HCT116 (cell line): ENCODE data around the gene EBLN2. TPM values are rescaled to one million over a fixed set of nuclear protein-coding genes. Genes with fewer than 3 reads are reported as not detected.

ENCODE experiments used
- ATAC-seq: fragments of 200-7000 bp; cut with Tn5 transposase; 2 replicates; pipeline ENCODE4 v1.9.1; 2020; ENCODE audit warnings: mild to moderate bottlenecking, moderate library complexity
- BruUV-seq: library from RNA; stranded (reverse); fragments of 400-500 nt; replicated peaks from 2 replicates; lab custom pipeline; 2021; lab: Mats Ljungman, UMichigan
- CTCF ChIA-PET: fragments of 300-600 bp; sonication (Branson Sonifier 250); formaldehyde crosslinking; loops from one replicate; lab custom pipeline; 2021; ENCODE audit warnings: antibody characterized with exemption; lab: Charles Lee
- POLR2A ChIA-PET: fragments of 300-600, 350-600 bp; sonication (Branson Sonifier 250); formaldehyde crosslinking; loops from one replicate; lab custom pipeline; 2021; ENCODE audit warnings: antibody characterized with exemption; lab: Charles Lee
- RAD21 ChIA-PET, 2 experiments: fragments of 300-600 bp; sonication (Branson Sonifier 250); formaldehyde crosslinking; loops; one replicate each; lab custom pipeline; 2023; ENCODE audit warnings: low total read pairs in 2 of 2; ENCODE audit not compliant: uncharacterized antibody in 2 of 2, unreplicated experiment in 2 of 2, low non-redundant PET in 1 of 2; lab: Charles Lee
- DNase-seq: peaks from one replicate; pipeline ENCODE4 v3.0.0-alpha.2; 2010; ENCODE audit warnings: low read depth, low spot score
- H2AFZ ChIP-seq: fragments of 200-600 bp; shearing (Covaris generic), sonication (generic); 2 replicates; pipeline ENCODE4 v1.6.1; 2017; ENCODE audit warnings: low read depth, mixed run types, mixed read lengths, antibody characterized with exemption, low read length; ENCODE audit not compliant: poor library complexity, severe bottlenecking
- H3K27ac ChIP-seq: 2 replicates; pipeline ENCODE4 v1.5.1; 2012; ENCODE audit warnings: low read depth, low read length
- H3K27me3 ChIP-seq: fragments of 200-600 bp; sonication (generic); 2 replicates; pipeline ENCODE4 v1.6.1; 2016; ENCODE audit warnings: mixed run types, low read length, mixed read lengths; ENCODE audit not compliant: insufficient read depth
- H3K36me3 ChIP-seq, 2 experiments: fragments of 200-500 bp in 1 of 2; fragments of 200-600 bp in 1 of 2; sonication (Bioruptor generic) in 1 of 2; sonication (generic) in 1 of 2; 2 replicates each; pipeline versions ENCODE4 v1.5.1 to v1.6.1; 2014 to 2016; ENCODE audit warnings: low read length in 2 of 2, inconsistent platforms in 1 of 2, mixed read lengths in 1 of 2, mixed run types in 1 of 2; ENCODE audit not compliant: insufficient read depth in 2 of 2, control insufficient read depth in 1 of 2
- H3K4me1 ChIP-seq, 2 experiments: fragments of 200-600 bp in 1 of 2; sonication (generic) in 1 of 2; 2 replicates each; pipeline versions ENCODE4 v1.5.1 to v1.6.1; 2012 to 2017; ENCODE audit warnings: low read length in 2 of 2, inconsistent platforms in 1 of 2, mild to moderate bottlenecking in 1 of 2, mixed read lengths in 1 of 2, mixed run types in 1 of 2, moderate library complexity in 1 of 2; ENCODE audit not compliant: insufficient read depth in 2 of 2, control insufficient read depth in 1 of 2
- H3K4me2 ChIP-seq: fragments of 200-600 bp; sonication (generic); 2 replicates; pipeline ENCODE4 v1.6.1; 2017; ENCODE audit warnings: mixed run types, low read length, mixed read lengths
- H3K4me3 ChIP-seq, 2 experiments: fragments of 200-600 bp in 1 of 2; sonication (generic) in 1 of 2; replicated peaks in 1 of 2; 2 replicates each; pipeline ENCODE4 v1.5.1; 2011 to 2016; ENCODE audit warnings: low read length in 2 of 2, control low read depth in 1 of 2, low read depth in 1 of 2, mild to moderate bottlenecking in 1 of 2, mixed read lengths in 1 of 2, mixed run types in 1 of 2
- H3K79me2 ChIP-seq: fragments of 200-600 bp; sonication (generic); 2 replicates; pipeline ENCODE4 v1.6.1; 2017; ENCODE audit warnings: mild to moderate bottlenecking, mixed run types, low read length, moderate library complexity, mixed read lengths; ENCODE audit not compliant: insufficient read depth
- H3K9ac ChIP-seq: fragments of 200-600 bp; sonication (generic); 2 replicates; pipeline ENCODE4 v1.6.1; 2016; ENCODE audit warnings: low read length, mixed read lengths
- H3K9me2 ChIP-seq: fragments of 200-600 bp; sonication (generic), shearing (Covaris generic); 2 replicates; pipeline ENCODE4 v1.6.1; 2017; ENCODE audit warnings: mixed run types, mild to moderate bottlenecking, moderate library complexity; ENCODE audit not compliant: insufficient read depth
- H3K9me3 ChIP-seq, 2 experiments: fragments of 200-500 bp in 1 of 2; fragments of 200-600 bp in 1 of 2; sonication (Bioruptor generic) in 1 of 2; sonication (generic) in 1 of 2; 2 replicates each; pipeline ENCODE4 v1.6.1; 2014 to 2017; ENCODE audit warnings: low read length in 2 of 2, mixed read lengths in 2 of 2, inconsistent platforms in 1 of 2, low read depth in 1 of 2, mild to moderate bottlenecking in 1 of 2, mixed run types in 1 of 2, moderate library complexity in 1 of 2; ENCODE audit not compliant: control insufficient read depth in 1 of 2, insufficient read depth in 1 of 2
- H4K20me1 ChIP-seq: fragments of 200-600 bp; sonication (generic), shearing (Covaris generic); 2 replicates; pipeline ENCODE4 v1.6.1; 2017; ENCODE audit warnings: mixed run types, mild to moderate bottlenecking, moderate library complexity; ENCODE audit not compliant: insufficient read depth
- CEBPB ChIP-seq: IDR thresholded peaks from 2 replicates; pipeline ENCODE4 v1.6.1; 2012; ENCODE audit warnings: low read depth
- EGR1 ChIP-seq: IDR thresholded peaks from 2 replicates; pipeline ENCODE4 v1.6.1; 2012; ENCODE audit warnings: low read depth
- JUND ChIP-seq: IDR thresholded peaks from 2 replicates; pipeline ENCODE4 v1.6.1; 2012
- RAD21 ChIP-seq: IDR thresholded peaks from 2 replicates; pipeline ENCODE4 v1.6.1; 2012; ENCODE audit warnings: low read depth, mild to moderate bottlenecking
- ZFX ChIP-seq: fragments of 450-650 bp; IDR thresholded peaks from 2 replicates; pipeline ENCODE4 v1.6.1; 2017
- ZNF274 ChIP-seq: fragments of 200-500 bp; sonication (Bioruptor generic); IDR thresholded peaks from 2 replicates; pipeline ENCODE4 v1.6.1; 2014; ENCODE audit warnings: mild to moderate bottlenecking, low read depth, low read length, inconsistent platforms
- intact Hi-C: fragments of 100-400 bp; cut with micrococcal nuclease; formaldehyde crosslinking; loops from 2 replicates; pipeline ENCODE4 v1.10.0; 2022
- total RNA-seq: library from RNA; stranded (reverse); gene quantifications from one replicate; pipeline ENCODE4 v1.2.1, GENCODE V29; 2021; ENCODE audit not compliant: unreplicated experiment
- TF ChIP-seq, protein P1 (sequence below): IDR thresholded peaks from 2 replicates; pipeline ENCODE4 v1.6.1; 2012
- TF ChIP-seq, protein P2 (sequence below): IDR thresholded peaks from 2 replicates; pipeline ENCODE4 v1.6.1; 2012; ENCODE audit warnings: low read depth
- TF ChIP-seq, protein P3 (sequence below), 3 experiments: fragments of 200-600 bp in 1 of 3; sonication (generic) in 1 of 3; IDR thresholded peaks in 2 of 3; conservative IDR thresholded peaks in 1 of 3; 2 replicates each; pipeline ENCODE4 v1.5.1; 2012 to 2017; ENCODE audit warnings: low read depth in 2 of 3, low read length in 2 of 3, antibody characterized with exemption in 1 of 3, borderline replicate concordance in 1 of 3, control low read depth in 1 of 3, mild to moderate bottlenecking in 1 of 3, mixed read lengths in 1 of 3, mixed run types in 1 of 3, moderate library complexity in 1 of 3; ENCODE audit not compliant: insufficient read depth in 1 of 3

Gene EBLN2
- total RNA-seq, 1 experiment from 2014 or later, result 5.1 TPM

DNA sequence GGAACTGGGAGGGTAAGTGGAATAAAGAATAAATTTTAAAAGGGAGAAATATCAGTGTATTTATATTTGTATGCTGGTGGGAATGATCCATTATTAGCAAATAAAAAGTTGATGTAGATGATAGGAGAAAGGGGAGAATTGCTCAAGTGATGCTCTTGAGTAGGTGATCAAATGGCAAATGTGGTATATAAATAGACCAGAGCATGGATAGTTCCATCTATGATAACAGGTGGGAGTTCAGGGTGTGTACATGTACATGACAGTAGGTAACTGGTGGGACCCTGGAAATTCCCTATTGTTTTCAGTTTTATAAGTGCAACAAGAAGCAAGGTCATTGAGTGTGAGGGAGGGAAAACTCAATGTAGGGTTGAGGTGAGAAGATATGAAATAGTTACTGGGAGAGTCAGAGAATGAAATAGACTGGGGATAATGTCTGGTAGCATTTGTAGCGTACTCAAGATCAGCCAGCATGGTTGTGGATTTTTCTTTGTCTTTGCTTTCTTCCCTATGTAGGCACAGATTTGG is 31.3 kb upstream of the EBLN2 start (continued):
- TF ChIP-seq, protein P1, sequence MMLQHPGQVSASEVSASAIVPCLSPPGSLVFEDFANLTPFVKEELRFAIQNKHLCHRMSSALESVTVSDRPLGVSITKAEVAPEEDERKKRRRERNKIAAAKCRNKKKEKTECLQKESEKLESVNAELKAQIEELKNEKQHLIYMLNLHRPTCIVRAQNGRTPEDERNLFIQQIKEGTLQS, result no peak
- TF ChIP-seq JUND (no peak), CEBPB (no peak), ZFX (no peak), EGR1 (no peak)
- TF ChIP-seq, protein P2, sequence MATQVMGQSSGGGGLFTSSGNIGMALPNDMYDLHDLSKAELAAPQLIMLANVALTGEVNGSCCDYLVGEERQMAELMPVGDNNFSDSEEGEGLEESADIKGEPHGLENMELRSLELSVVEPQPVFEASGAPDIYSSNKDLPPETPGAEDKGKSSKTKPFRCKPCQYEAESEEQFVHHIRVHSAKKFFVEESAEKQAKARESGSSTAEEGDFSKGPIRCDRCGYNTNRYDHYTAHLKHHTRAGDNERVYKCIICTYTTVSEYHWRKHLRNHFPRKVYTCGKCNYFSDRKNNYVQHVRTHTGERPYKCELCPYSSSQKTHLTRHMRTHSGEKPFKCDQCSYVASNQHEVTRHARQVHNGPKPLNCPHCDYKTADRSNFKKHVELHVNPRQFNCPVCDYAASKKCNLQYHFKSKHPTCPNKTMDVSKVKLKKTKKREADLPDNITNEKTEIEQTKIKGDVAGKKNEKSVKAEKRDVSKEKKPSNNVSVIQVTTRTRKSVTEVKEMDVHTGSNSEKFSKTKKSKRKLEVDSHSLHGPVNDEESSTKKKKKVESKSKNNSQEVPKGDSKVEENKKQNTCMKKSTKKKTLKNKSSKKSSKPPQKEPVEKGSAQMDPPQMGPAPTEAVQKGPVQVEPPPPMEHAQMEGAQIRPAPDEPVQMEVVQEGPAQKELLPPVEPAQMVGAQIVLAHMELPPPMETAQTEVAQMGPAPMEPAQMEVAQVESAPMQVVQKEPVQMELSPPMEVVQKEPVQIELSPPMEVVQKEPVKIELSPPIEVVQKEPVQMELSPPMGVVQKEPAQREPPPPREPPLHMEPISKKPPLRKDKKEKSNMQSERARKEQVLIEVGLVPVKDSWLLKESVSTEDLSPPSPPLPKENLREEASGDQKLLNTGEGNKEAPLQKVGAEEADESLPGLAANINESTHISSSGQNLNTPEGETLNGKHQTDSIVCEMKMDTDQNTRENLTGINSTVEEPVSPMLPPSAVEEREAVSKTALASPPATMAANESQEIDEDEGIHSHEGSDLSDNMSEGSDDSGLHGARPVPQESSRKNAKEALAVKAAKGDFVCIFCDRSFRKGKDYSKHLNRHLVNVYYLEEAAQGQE, result no peak

DNA sequence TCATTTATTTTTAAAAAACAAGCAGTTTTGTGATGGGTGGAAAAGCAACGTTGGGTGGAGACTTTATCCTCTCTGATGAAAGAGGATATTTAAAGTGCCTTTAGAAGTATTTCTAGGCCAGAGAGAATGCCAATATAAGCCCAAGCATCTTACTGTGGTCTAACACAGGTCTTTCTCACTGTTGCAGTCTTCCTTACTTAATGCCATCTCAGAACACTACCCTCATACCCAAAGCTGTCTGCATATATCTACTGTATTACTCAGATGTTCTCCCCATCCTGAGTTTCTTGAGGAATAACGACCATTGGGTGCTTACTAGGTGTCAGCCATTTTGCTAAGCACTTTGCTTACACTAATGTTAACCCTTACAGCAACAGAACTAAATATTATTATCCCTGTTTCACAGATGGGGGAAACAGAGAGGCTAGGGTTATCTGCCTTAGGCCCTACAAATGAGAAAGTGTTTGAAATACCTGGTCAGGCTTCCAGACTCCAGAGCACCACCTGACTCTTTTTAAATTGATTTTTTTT is 29.8 kb upstream of the EBLN2 start:
- no peak for TF ChIP-seq RAD21
- TF ChIP-seq, protein P3, sequence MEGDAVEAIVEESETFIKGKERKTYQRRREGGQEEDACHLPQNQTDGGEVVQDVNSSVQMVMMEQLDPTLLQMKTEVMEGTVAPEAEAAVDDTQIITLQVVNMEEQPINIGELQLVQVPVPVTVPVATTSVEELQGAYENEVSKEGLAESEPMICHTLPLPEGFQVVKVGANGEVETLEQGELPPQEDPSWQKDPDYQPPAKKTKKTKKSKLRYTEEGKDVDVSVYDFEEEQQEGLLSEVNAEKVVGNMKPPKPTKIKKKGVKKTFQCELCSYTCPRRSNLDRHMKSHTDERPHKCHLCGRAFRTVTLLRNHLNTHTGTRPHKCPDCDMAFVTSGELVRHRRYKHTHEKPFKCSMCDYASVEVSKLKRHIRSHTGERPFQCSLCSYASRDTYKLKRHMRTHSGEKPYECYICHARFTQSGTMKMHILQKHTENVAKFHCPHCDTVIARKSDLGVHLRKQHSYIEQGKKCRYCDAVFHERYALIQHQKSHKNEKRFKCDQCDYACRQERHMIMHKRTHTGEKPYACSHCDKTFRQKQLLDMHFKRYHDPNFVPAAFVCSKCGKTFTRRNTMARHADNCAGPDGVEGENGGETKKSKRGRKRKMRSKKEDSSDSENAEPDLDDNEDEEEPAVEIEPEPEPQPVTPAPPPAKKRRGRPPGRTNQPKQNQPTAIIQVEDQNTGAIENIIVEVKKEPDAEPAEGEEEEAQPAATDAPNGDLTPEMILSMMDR (IDR thresholded peaks at IDR 0.05 in 2 of 3, conservative IDR thresholded peaks at IDR 0.05 in 1 of 3; ENCODE audit: borderline replicate concordance in 1 of 3, insufficient read depth in 1 of 3, low read depth in 2 of 3, low read length in 2 of 3), result no peak
- no peak for TF ChIP-seq ZNF274
- TF ChIP-seq, all 23 proteins: peak for 0
- POLR2A ChIA-PET, result no interaction called here
- ATAC-seq (no peak), DNase-seq (no peak)
- Histone ChIP-seq H3K4me2 (no peak overlapping the region), H3K9me3 (no peaks in the 10 kb centered on the region), H3K36me3 (no peaks in the 10 kb centered on the region), H3K27ac (no peak overlapping the region), H4K20me1 (peaks cover 52% of the 10 kb centered on the region), H3K27me3 (no peaks in the 10 kb centered on the region), H3K4me1 (peaks cover 0 to 6% of the 10 kb centered on the region in 2 experiments; a peak in 1 of 4 replicates), H3K9ac (no peak overlapping the region), H3K9me2 (no peaks in the 10 kb centered on the region), H2AFZ (no peak overlapping the region), H3K79me2 (peaks cover 100% of the 10 kb centered on the region), H3K4me3 (no peak overlapping the region)
- RAD21 ChIA-PET, result no interaction called here
- no TSS peak for BruUV-seq
- CTCF ChIA-PET, result no interaction called here
- intact Hi-C loops, result no loop called here
